ENCODE results near the gene DMTF1. TPM values are rescaled to one million over a fixed set of nuclear protein-coding genes. Genes with fewer than 3 reads are reported as not detected.

DMTF1 gene
- total and polyA plus RNA-seq, 9 of the 15 experiments (the other 6 are each of a cell fraction or from before 2014, with no cell fraction given), result 25.7 to 208 (median 74.7) TPM

GRCh38 chr7:87219545-87220025 is 67.3 kb downstream of the DMTF1 start, which contains the start of gene TMEM243 (continued):
- TF ChIP-seq TCF15 (CRISPR knock-in tag; IDR thresholded peaks at IDR 0.05), result no peak
- no peak for TF ChIP-seq OTX1 (CRISPR knock-in tag; IDR thresholded peaks at IDR 0.05)
- no peak for TF ChIP-seq ZNF609 (CRISPR knock-in tag; IDR thresholded peaks at IDR 0.05; ENCODE audit: borderline replicate concordance)
- peak; percentile 68 for TF ChIP-seq HES1 (IDR thresholded peaks at IDR 0.05; ENCODE audit: low read depth)
- TF ChIP-seq MXD1 (CRISPR knock-in tag; IDR thresholded peaks at IDR 0.05; ENCODE audit: borderline replicate concordance, poor library complexity, severe bottlenecking), result no peak
- no peak for TF ChIP-seq ZNF212 (CRISPR knock-in tag; IDR thresholded peaks at IDR 0.05)
- no peak for TF ChIP-seq ZFP30 (CRISPR knock-in tag; IDR thresholded peaks at IDR 0.05; ENCODE audit: borderline replicate concordance)
- peak; percentile 51; the same call in 1 of the 2 replicates for TF ChIP-seq ETV1 (tag; conservative IDR thresholded peaks at IDR 0.05; ENCODE audit: low read depth)
- peak; percentile 70; the same call in 1 of the 2 replicates for TF ChIP-seq ZBTB1 (CRISPR knock-in tag; IDR thresholded peaks at IDR 0.05; ENCODE audit: borderline replicate concordance, low read depth)

Data from K562 (cell line).